OCI-LY1 (cell line): Measurements from ENCODE around the gene RAB5IF.

ENCODE experiments used
- H2AFZ ChIP-seq: fragments of 200-600 bp; sonication (generic), shearing (Covaris generic); 2 replicates; pipeline ENCODE4 v1.6.0; 2014; ENCODE audit warnings: antibody characterized with exemption, mild to moderate bottlenecking, low read length
- H3F3A ChIP-seq: fragments of 200-600 bp; sonication (generic), shearing (Covaris generic); 2 replicates; pipeline ENCODE4 v1.6.0; 2014; ENCODE audit warnings: mild to moderate bottlenecking, antibody characterized with exemption, low read length, moderate library complexity; ENCODE audit not compliant: insufficient read depth
- H3K27ac ChIP-seq: fragments of 200-600 bp; sonication (generic); 2 replicates; pipeline ENCODE4 v1.5.1; 2014; ENCODE audit warnings: low read length, mixed run types, mild to moderate bottlenecking, low read depth; ENCODE audit not compliant: poor library complexity, severe bottlenecking
- H3K27me3 ChIP-seq: fragments of 200-600 bp; sonication (generic); 2 replicates; pipeline ENCODE4 v1.6.0; 2014; ENCODE audit warnings: antibody characterized with exemption, mild to moderate bottlenecking, low read length, moderate library complexity; ENCODE audit not compliant: insufficient read depth
- H3K36me3 ChIP-seq: fragments of 200-600 bp; sonication (generic); 2 replicates; pipeline ENCODE4 v1.6.1; 2014; ENCODE audit warnings: mild to moderate bottlenecking, antibody characterized with exemption, low read length, moderate library complexity, mixed read lengths; ENCODE audit not compliant: insufficient read depth
- H3K4me1 ChIP-seq: fragments of 200-600 bp; sonication (generic); 2 replicates; pipeline ENCODE4 v1.5.1; 2014; ENCODE audit warnings: mild to moderate bottlenecking, low read length, moderate library complexity; ENCODE audit not compliant: insufficient read depth, severe bottlenecking
- H3K4me2 ChIP-seq: fragments of 200-600 bp; sonication (generic), shearing (Covaris generic); 2 replicates; pipeline ENCODE4 v1.6.1; 2014; ENCODE audit warnings: low read length
- H3K4me3 ChIP-seq: fragments of 200-600 bp; sonication (generic); 2 replicates; pipeline ENCODE4 v1.5.1; 2014; ENCODE audit warnings: low read length, low read depth, mild to moderate bottlenecking, mixed read lengths; ENCODE audit not compliant: poor library complexity, severe bottlenecking
- H3K79me2 ChIP-seq: fragments of 200-600 bp; shearing (Covaris generic); 2 replicates; pipeline ENCODE4 v1.6.1; 2016; ENCODE audit warnings: mixed run types, low read length, mixed read lengths; ENCODE audit not compliant: insufficient read depth
- H3K9ac ChIP-seq: fragments of 200-600 bp; sonication (generic), shearing (Covaris generic); 2 replicates; pipeline ENCODE4 v1.6.1; 2014; ENCODE audit warnings: mild to moderate bottlenecking, low read length, mixed read lengths
- H3K9me2 ChIP-seq: fragments of 200-600 bp; sonication (generic), shearing (Covaris generic); 2 replicates; pipeline ENCODE4 v1.6.1; 2014; ENCODE audit warnings: low read depth, mild to moderate bottlenecking, low read length, mixed read lengths
- H3K9me3 ChIP-seq: fragments of 200-600 bp; shearing (Covaris generic); 2 replicates; pipeline ENCODE4 v1.6.1; 2014; ENCODE audit warnings: low read length, mixed read lengths
- H4K20me1 ChIP-seq: fragments of 200-600 bp; sonication (generic), shearing (Covaris generic); 2 replicates; pipeline ENCODE4 v1.6.0; 2016; ENCODE audit warnings: mild to moderate bottlenecking, low read length; ENCODE audit not compliant: insufficient read depth
- CTCF ChIP-seq: fragments of 200-600 bp; sonication (generic), shearing (Covaris generic); IDR thresholded peaks from 2 replicates; pipeline ENCODE4 v1.5.1; 2017; ENCODE audit warnings: mild to moderate bottlenecking, antibody characterized with exemption, low read length, moderate library complexity, mixed read lengths
- EZH2 ChIP-seq: fragments of 200-600 bp; sonication (generic), shearing (Covaris generic); IDR thresholded peaks from 2 replicates; pipeline ENCODE4 v1.8.0; 2017; ENCODE audit warnings: borderline replicate concordance, mixed run types, mild to moderate bottlenecking, antibody characterized with exemption, low read length, moderate library complexity, mixed read lengths

The RAB5IF gene

GRCh38 chr20:36579996-36580545 is 25.5 kb upstream of the RAB5IF start:
- H2AFZ ChIP-seq: no peak overlapping the region
- H4K20me1 ChIP-seq: no peaks in the 10 kb centered on the region
- no peaks in the 10 kb centered on the region for H3F3A ChIP-seq
- no peaks in the 10 kb centered on the region for H3K9me3 ChIP-seq
- H3K4me1 ChIP-seq: peaks cover 6% of the 10 kb centered on the region
- H3K4me2 ChIP-seq: no peak overlapping the region
- no peaks in the 10 kb centered on the region for H3K9me2 ChIP-seq
- H3K79me2 ChIP-seq: peaks cover 24% of the 10 kb centered on the region
- H3K27ac ChIP-seq: no peak overlapping the region
- no peak overlapping the region for H3K4me3 ChIP-seq
- no peaks in the 10 kb centered on the region for H3K27me3 ChIP-seq
- H3K9ac ChIP-seq: no peak overlapping the region
- peaks cover 63% of the 10 kb centered on the region for H3K36me3 ChIP-seq
- TF ChIP-seq CTCF: no peak
- TF ChIP-seq EZH2: no peak

- Histone ChIP-seq H3K36me3 (peaks cover 66% of the 10 kb centered on the region), H3K9ac (no peak overlapping the region), H3K4me3 (no peak overlapping the region), H3K4me2 (no peak overlapping the region), H3K9me3 (no peaks in the 10 kb centered on the region), H3K79me2 (peaks cover 4% of the 10 kb centered on the region), H3K9me2 (no peaks in the 10 kb centered on the region), H3K27me3 (no peaks in the 10 kb centered on the region), H4K20me1 (no peaks in the 10 kb centered on the region), H3K27ac (no peak overlapping the region), H3F3A (no peaks in the 10 kb centered on the region; the same call in 1 of the 2 replicates), H2AFZ (no peak overlapping the region), H3K4me1 (no peaks in the 10 kb centered on the region)
- TF ChIP-seq EZH2 (no peak), CTCF (no peak)
These were observed 23.3 kb upstream of the RAB5IF start for GRCh38 chr20:36582322-36582721.

- Histone ChIP-seq H3K4me3 (no peak overlapping the region), H4K20me1 (no peaks in the 10 kb centered on the region), H3K36me3 (peaks cover 64% of the 10 kb centered on the region)
These were observed 22.8 kb upstream of the RAB5IF start for GRCh38 chr20:36582821-36583220.

More at GRCh38 chr20:36582821-36583220, 22.8 kb upstream of the RAB5IF start:
- H3K9ac ChIP-seq: no peak overlapping the region
- H3K4me1 ChIP-seq: no peaks in the 10 kb centered on the region
- no peak overlapping the region for H3K27ac ChIP-seq
- H3F3A ChIP-seq: no peaks in the 10 kb centered on the region; the same call in 1 of the 2 replicates
- H2AFZ ChIP-seq: no peak overlapping the region
- no peak overlapping the region for H3K4me2 ChIP-seq
- TF ChIP-seq CTCF (no peak), EZH2 (no peak)
- H3K79me2 ChIP-seq: peaks cover 2% of the 10 kb centered on the region
- no peaks in the 10 kb centered on the region for H3K9me2 ChIP-seq
- no peaks in the 10 kb centered on the region for H3K9me3 ChIP-seq
- no peaks in the 10 kb centered on the region for H3K27me3 ChIP-seq
